Small intestine (tissue), 7 donors: ENCODE measurements around the gene PGA3. TPM values are rescaled to one million over a fixed set of nuclear protein-coding genes. Genes with fewer than 3 reads are reported as not detected.

Experiments
- DNase-seq, 2 donors: peaks; one replicate each; pipeline versions ENCODE4 v3.0.0 to v3.0.0-alpha.2; 2013
- FAIRE-seq: peaks from 2 replicates; lab custom pipeline; 2012; peaks lifted over from hg19 to GRCh38; lab: Jason Lieb, UNC
- H3K27ac ChIP-seq, 3 donors: one replicate each; pipeline ENCODE4 v1.5.1; 2013; ENCODE audit warnings: low read length in 2 of 3, mild to moderate bottlenecking in 2 of 3, control low read depth in 1 of 3, inconsistent platforms in 1 of 3, low read depth in 1 of 3, moderate library complexity in 1 of 3
- H3K27me3 ChIP-seq, 3 donors: one replicate each; pipeline ENCODE4 v1.6.1; 2013; ENCODE audit warnings: low read length in 3 of 3, inconsistent platforms in 1 of 3; ENCODE audit not compliant: control insufficient read depth in 3 of 3, insufficient read depth in 3 of 3
- H3K36me3 ChIP-seq, 3 donors: one replicate each; pipeline ENCODE4 v1.6.1; 2013; ENCODE audit warnings: low read length in 3 of 3, inconsistent platforms in 1 of 3, low read depth in 1 of 3, mild to moderate bottlenecking in 1 of 3, moderate library complexity in 1 of 3; ENCODE audit not compliant: control insufficient read depth in 3 of 3, insufficient read depth in 2 of 3
- H3K4me1 ChIP-seq, 3 donors: one replicate each; pipeline ENCODE4 v1.6.1; 2013; ENCODE audit warnings: low read length in 2 of 3, inconsistent platforms in 1 of 3, low read depth in 1 of 3, mild to moderate bottlenecking in 1 of 3, moderate library complexity in 1 of 3; ENCODE audit not compliant: control insufficient read depth in 3 of 3, insufficient read depth in 2 of 3
- H3K4me3 ChIP-seq, 3 donors: one replicate each; pipeline ENCODE4 v1.5.1; 2013; ENCODE audit warnings: low read length in 3 of 3, control low read depth in 1 of 3, inconsistent platforms in 1 of 3, low read depth in 1 of 3, mild to moderate bottlenecking in 1 of 3, moderate library complexity in 1 of 3
- H3K9me3 ChIP-seq, 2 donors: one replicate each; pipeline ENCODE4 v1.6.1; 2013; ENCODE audit warnings: low read depth in 1 of 2, low read length in 1 of 2; ENCODE audit not compliant: control insufficient read depth in 2 of 2, insufficient read depth in 1 of 2
- whole genome bisulfite sequencing, 3 donors: extraction: QIAGEN DNeasy Blood & Tissue Kit; methylation state at CpG; one replicate each; pipeline ENCODE4 v1.1.7; 2013; 5-methylcytosine and 5-hydroxymethylcytosine counted together
- polyA plus RNA-seq, 4 donors: library from polyadenylated mRNA; stranded (reverse) in 3 of 4; unstranded in 1 of 4; fragments of 200-250 nt in 3 of 4; fragments of 120-200 nt in 1 of 4; gene quantifications; one replicate each; pipeline versions ENCODE4 v1.2.1 to v1.2.3, GENCODE V29; 2013
- donor health status: healthy with polysubstance abuse.
- donor health status: control.
- donor health status: control.
- donor health status: Bipolar disorder and iron deficiency.
- donor health status: healthy.

The PGA3 gene
- polyA plus RNA-seq, 4 donors, result 0.47 to 86.2 (median 8.5) TPM

DNA sequence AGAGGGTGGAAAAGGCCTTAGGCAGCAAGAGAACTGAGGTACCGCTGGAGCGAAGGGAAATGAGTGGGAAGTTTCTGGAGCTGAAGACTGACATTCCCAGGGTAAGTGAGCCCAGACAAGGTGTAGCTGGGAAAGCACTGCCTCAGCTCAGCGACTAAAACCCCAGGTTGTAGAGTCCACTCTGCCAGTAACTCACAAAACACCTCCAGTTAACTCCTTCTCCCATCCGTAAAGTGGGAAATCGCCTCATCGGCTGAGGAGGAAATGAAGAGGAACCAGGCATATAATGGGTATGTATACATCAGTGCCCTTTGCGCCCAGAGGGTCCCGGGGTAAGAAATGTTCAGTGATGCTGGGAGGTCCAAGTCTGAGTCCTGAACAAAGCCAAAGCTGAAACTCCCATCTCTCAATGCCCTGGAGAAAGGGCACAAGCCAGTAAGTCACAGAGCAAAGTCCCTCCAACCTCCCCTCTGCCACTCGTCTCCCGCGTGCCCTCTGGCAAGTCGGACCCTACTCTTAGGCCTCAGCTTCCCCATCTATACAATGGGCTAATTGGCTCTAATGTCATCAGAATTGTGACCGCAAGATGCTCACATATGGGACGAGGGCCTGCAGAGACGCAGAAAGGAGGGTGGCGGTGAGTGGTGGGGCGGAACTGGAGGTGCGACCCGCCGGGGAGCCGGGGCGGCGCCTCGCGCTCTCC lies 42.7 kb upstream of the PGA3 start:
- DNase-seq (peak; percentile 50 to 63), FAIRE-seq (no peak)
- peak overlapping the region; percentile 84 to 97 (median 96) for H3K27ac ChIP-seq
- WGBS, 3 donors, result 7 to 13% (median 12%) methylated on average over 21 to 25 of the region's 25 CpGs
- peaks cover 0 to 6% (median 0%) of the 10 kb centered on the region in 3 donors for H3K36me3 ChIP-seq
- peaks cover 0 to 4% of the 10 kb centered on the region in 2 donors for H3K9me3 ChIP-seq
- H3K27me3 ChIP-seq, result no peaks in the 10 kb centered on the region
- peaks cover 1 to 36% (median 3%) of the 10 kb centered on the region in 3 donors for H3K4me1 ChIP-seq
- peak overlapping the region; percentile 65 to 82 (median 75) for H3K4me3 ChIP-seq

- Histone ChIP-seq H3K27ac (peak within 1 kb of the TSS; percentile 84 to 97 (median 96)), H3K27me3 (no peaks in the 10 kb centered on the region), H3K4me3 (peak within 1 kb of the TSS; percentile 65 to 82 (median 75)), H3K9me3 (no peaks in the 10 kb centered on the region), H3K4me1 (peaks cover 1 to 34% (median 3%) of the 10 kb centered on the region in 3 donors), H3K36me3 (peaks cover 0 to 3% (median 0%) of the 10 kb centered on the region in 3 donors)
- DNase-seq, result peak; percentile 86 to 95
- FAIRE-seq, result no peak
- 1% methylated on average over 30 to 85 of the region's 85 CpGs for WGBS, 3 donors
These were observed 41.9 kb upstream of the PGA3 start, which contains the start of gene VPS37C for GRCh38 chr11:61161190-61162091. Gene VPS37C (minus strand): TSS chr11:61161426. CDS start chr11:61138829, 22,597 bp downstream.

DNA sequence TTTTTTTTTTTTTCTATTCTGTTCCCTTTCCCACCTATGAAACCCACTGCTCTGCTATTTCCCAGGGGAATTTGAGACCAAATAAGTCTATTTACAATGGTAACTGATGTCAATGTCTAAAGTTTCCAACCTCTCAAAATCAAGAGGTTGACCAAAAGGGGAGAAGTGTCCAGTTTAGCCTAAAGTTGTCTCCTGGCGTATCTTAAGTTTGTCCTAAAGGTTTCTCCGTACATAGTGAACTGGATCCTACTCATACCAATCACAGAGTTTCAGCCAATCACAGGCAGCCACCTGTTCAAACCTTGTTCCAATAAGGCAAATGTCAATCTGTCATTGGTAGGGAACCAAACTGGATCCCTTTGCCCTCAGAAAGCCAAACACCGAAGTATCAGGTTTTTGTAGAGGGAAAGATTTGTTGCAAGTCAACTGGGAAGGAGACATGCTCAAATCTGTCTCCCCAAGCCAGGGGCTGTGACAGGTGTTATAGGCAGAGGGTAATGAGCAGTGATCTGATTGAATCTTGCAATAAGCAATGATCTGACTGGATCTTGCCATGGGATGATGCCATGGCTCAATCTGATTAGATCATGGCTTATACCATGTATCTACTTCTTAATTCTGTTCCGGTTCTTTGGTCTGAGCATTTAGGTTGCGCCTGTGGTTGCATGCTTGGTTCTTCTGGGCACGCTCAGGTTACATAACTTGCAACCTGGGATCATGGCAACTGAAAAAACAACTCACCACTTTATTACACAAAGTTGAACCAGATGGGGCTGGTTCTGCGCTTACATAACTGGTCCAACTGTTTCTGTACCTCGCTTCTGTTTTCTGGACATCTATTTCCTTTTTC lies 41.0 kb upstream of the PGA3 start:
- peaks cover 1 to 34% (median 3%) of the 10 kb centered on the region in 3 donors for H3K4me1 ChIP-seq
- peaks cover 0 to 3% (median 0%) of the 10 kb centered on the region in 3 donors for H3K36me3 ChIP-seq
- peaks cover 0 to 2% of the 10 kb centered on the region in 2 donors for H3K9me3 ChIP-seq
- FAIRE-seq (no peak), DNase-seq (peak; percentile 49 to 78)
- peak overlapping the region in 2 of 3 donors; percentile 65 to 82 for H3K4me3 ChIP-seq
- no peaks in the 10 kb centered on the region for H3K27me3 ChIP-seq
- H3K27ac ChIP-seq, result peak overlapping the region; percentile 2 to 96 (median 84)
- 74 to 78% (median 77%) methylated on average over 8 of the region's 8 CpGs for WGBS, 3 donors

DNA sequence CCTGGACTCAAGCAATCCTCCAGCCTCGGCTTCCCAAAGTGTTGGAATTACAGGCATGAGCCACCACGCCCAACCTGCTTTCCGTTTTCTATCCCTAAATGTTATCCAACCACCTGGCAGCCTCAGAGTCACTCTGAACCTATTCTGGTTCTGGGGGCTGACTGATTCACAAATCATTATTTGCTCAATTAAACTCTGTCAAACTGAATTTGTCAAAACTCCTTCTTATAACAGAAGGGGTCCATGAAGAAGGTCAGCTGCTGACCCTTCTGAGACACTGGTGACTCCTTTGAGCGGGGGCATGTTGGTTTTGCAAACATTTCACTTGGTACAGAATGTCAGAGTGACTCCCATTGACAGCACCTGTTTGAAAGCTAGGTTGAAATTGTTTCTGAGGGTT lies 40.3 kb upstream of the PGA3 start:
- Histone ChIP-seq H3K27ac (no peak overlapping the region), H3K9me3 (peaks cover 0 to 5% of the 10 kb centered on the region in 2 donors), H3K4me3 (no peak overlapping the region), H3K4me1 (peaks cover 0 to 31% (median 3%) of the 10 kb centered on the region in 3 donors), H3K27me3 (no peaks in the 10 kb centered on the region), H3K36me3 (no peaks in the 10 kb centered on the region)
- DNase-seq (no peak), FAIRE-seq (no peak)
- 92 to 95% (median 94%) methylated on average over 4 of the region's 4 CpGs for WGBS, 3 donors

- Histone ChIP-seq H3K4me3 (no peak overlapping the region), H3K27me3 (no peaks in the 10 kb centered on the region), H3K4me1 (peaks cover 0 to 26% (median 2%) of the 10 kb centered on the region in 3 donors), H3K9me3 (peaks cover 0 to 7% of the 10 kb centered on the region in 2 donors), H3K27ac (peak overlapping the region in 1 of 3 donors; percentile 48), H3K36me3 (no peaks in the 10 kb centered on the region)
- FAIRE-seq (no peak), DNase-seq (no peak)
- 69 to 81% (median 76%) methylated on average over 13 of the region's 13 CpGs for WGBS, 3 donors
These were observed 39.4 kb upstream of the PGA3 start for GRCh38 chr11:61163714-61164605.

GRCh38 chr11:61164606-61165424 lies 38.5 kb upstream of the PGA3 start:
- Histone ChIP-seq H3K27me3 (no peaks in the 10 kb centered on the region), H3K27ac (peak overlapping the region in 1 of 3 donors; percentile 17), H3K4me1 (peaks cover 0 to 26% (median 0%) of the 10 kb centered on the region in 3 donors), H3K9me3 (peaks cover 0 to 9% of the 10 kb centered on the region in 2 donors), H3K4me3 (no peak overlapping the region), H3K36me3 (no peaks in the 10 kb centered on the region)
- DNase-seq (peak in 1 of 2 donors; percentile 49), FAIRE-seq (no peak)
- WGBS, 3 donors, result 56 to 68% (median 62%) methylated on average over 13 of the region's 13 CpGs
